ENCODE data around the gene RIPOR2. TPM values are rescaled to one million over a fixed set of nuclear protein-coding genes. Genes with fewer than 3 reads are reported as not detected.
"Not testable (repeated sequence)": the region's sequence is repeated elsewhere in the genome, so short reads cannot be mapped to it uniquely, and the experiment has no call there.

Gene RIPOR2
- total and polyA plus RNA-seq, 5 donors, result 0.59 to 2.9 (median 2.4) TPM

DNA sequence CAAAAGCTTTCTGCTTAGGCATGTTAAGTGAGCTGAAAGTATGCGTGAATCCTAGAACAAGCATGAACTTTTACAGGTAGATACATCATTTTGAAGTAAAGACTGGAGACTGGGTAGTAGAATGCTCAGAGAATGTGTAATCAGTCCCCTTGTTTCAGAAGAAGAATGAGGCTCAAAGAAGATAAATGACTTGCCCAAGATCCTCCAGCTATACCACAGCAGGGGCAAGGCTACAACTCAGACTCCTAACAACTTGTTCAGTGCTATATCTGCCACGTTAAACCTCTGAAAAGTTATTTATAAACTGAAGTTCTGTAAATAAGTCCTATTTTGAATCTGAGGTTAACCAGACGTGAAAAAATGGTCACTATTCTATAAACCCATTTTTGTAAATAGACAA, 2.9 kb downstream of the RIPOR2 start:
- WGBS, result 85% methylated on average over 3 of the region's 3 CpGs
- no peaks in the 10 kb centered on the region for H3K27me3 ChIP-seq (ENCODE audit: control insufficient read depth, insufficient read depth)
- H3K27ac ChIP-seq (ENCODE audit: low read length), result no peak overlapping the region
- intact Hi-C loops (cut with DNase I), result no loop called here
- ATAC-seq (no peak), DNase-seq (no peak)
- no peak overlapping the region for H3K4me3 ChIP-seq (ENCODE audit: low read length)
- H3K9me3 ChIP-seq (ENCODE audit: control insufficient read depth, low read length), result no peaks in the 10 kb centered on the region
- H3K4me1 ChIP-seq (ENCODE audit: control insufficient read depth, insufficient read depth, low read length), result peaks cover 2% of the 10 kb centered on the region

DNA sequence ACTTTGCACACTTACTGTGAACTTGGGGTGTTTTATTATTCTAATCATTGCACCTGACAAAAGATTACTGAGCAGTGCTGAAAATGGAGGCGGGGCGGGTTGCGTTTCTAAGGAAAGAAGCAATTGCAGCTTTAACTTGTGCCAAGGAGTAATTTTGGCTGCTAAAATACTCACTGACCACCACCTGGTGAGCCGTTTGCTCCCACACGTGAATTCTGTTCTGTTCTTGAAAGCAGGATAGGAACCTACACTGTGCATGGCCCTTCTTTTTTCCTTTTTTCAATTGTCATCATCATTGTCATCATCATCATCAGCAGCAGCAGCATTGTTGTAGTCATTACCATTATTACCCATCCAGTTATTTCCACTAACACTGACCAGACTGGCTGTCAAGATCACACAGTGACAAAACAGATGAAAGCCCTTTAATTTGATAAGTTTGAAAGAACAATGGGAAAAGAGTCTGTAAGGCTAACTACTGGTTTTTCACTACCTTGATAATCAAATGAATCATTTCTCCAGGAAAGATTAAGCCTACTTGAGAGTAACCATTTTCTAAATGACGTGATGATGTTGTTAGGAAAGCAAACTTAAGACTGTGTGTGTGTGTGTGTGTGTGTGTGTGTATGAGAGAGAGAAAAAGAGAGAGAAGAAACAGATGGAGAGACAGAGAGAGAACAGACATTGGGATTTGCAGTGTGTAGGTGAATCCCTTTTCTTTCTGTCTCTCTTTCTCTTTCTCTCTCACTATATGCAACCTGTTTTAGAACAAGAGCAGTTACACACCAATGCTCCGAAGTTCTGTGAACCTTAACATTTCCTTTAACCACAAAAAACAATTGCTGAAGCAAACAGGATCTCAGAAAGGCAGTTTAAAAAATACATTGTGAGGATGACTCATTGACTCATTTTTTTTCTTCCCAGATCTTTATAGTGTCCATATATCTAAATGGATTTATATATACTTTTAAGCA, 3.8 kb downstream of the RIPOR2 start:
- H3K27me3 ChIP-seq (ENCODE audit: control insufficient read depth, insufficient read depth), result no peaks in the 10 kb centered on the region
- H3K4me1 ChIP-seq (ENCODE audit: control insufficient read depth, insufficient read depth, low read length), result peaks cover 2% of the 10 kb centered on the region
- intact Hi-C loops (cut with DNase I), result no loop called here
- H3K27ac ChIP-seq (ENCODE audit: low read length), result no peak overlapping the region
- ATAC-seq (no peak), DNase-seq (no peak)
- 63% methylated on average over 7 of the region's 7 CpGs for WGBS
- H3K4me3 ChIP-seq (ENCODE audit: low read length), result no peak overlapping the region
- H3K9me3 ChIP-seq (ENCODE audit: control insufficient read depth, low read length), result no peaks in the 10 kb centered on the region

DNA sequence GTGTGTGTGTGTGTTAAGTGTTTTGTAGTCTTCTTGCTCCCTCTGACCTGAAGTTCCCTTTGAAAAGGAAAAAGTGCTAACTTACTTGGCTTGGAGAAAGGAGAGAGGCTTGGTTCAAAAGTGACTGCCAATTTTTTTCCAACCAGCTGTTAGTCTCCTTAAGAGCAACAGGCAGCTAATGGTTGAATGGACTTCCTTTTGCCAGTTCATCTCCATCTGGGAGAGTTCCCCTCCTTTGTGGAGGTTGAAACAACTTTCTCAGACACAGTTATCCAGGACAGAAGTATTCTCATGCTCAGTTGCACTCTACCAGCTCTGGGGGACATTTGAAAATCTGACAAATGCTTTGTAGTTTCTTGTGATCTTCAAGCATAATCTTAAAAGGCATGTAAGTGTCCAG, 4.5 kb downstream of the RIPOR2 start:
- no peak for DNase-seq

DNA sequence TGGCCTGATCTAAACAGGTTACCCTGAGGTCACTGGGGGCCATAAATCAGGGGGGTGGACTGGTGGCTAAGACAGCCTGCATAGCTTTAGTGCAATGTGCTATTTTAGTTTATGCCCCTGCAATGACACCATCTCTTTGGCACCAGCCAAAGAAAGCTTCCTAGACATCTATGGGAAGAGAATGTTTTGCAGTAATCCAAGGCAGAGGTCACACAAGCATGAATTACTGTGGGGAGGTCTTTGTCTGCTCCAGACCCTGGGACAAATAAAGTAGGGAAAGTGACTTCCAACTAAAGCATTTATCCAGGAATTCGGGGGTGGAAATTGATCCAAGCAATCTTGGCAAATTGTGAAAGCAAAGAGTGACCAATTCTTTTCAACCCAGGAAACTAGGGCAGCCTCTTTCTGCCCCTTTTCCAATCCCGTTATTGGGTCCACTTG, 5.3 kb downstream of the RIPOR2 start:
- Histone ChIP-seq H3K27ac (ENCODE audit: low read length) (no peak overlapping the region), H3K9me3 (ENCODE audit: control insufficient read depth, low read length) (no peaks in the 10 kb centered on the region), H3K4me3 (ENCODE audit: low read length) (no peak overlapping the region), H3K4me1 (ENCODE audit: control insufficient read depth, insufficient read depth, low read length) (no peaks in the 10 kb centered on the region), H3K27me3 (ENCODE audit: control insufficient read depth, insufficient read depth) (no peaks in the 10 kb centered on the region)
- WGBS, result 30% methylated on average over 2 of the region's 2 CpGs
- ATAC-seq, result peak; percentile 62 to 73
- intact Hi-C loops (cut with DNase I), result no loop called here
- no peak for DNase-seq

More for the DNA sequence above, 4.5 kb downstream of the RIPOR2 start:
- Histone ChIP-seq H3K9me3 (ENCODE audit: control insufficient read depth, low read length) (no peaks in the 10 kb centered on the region), H3K4me3 (ENCODE audit: low read length) (no peak overlapping the region), H3K27ac (ENCODE audit: low read length) (no peak overlapping the region), H3K4me1 (ENCODE audit: control insufficient read depth, insufficient read depth, low read length) (peaks cover 2% of the 10 kb centered on the region), H3K27me3 (ENCODE audit: control insufficient read depth, insufficient read depth) (no peaks in the 10 kb centered on the region)
- intact Hi-C loops (cut with DNase I), result no loop called here
- peak; percentile 42 to 45 for ATAC-seq

DNA sequence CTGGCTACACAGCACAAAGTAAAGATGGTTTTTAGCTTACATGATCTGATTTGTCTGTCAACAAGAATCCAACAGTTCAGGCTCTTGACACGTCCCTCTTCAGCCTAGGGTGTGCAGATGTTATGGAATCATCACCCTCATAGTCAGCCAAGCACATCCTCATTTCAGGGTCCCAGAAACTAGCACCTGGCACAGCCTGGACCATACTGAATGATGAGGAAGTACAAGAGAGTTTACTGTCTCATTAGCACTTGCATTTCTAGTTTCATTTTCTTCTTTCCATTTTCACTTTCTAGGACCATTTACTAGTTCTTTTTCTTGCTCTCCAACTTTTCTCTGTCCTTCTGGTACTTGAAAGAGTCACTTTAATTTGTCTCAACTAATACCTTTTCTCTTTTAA, 6.5 kb downstream of the RIPOR2 start:
- WGBS, result 24% methylated on average over 1 of the region's 1 CpG
- Histone ChIP-seq H3K4me3 (ENCODE audit: low read length) (no peak overlapping the region), H3K4me1 (ENCODE audit: control insufficient read depth, insufficient read depth, low read length) (no peaks in the 10 kb centered on the region)

DNA sequence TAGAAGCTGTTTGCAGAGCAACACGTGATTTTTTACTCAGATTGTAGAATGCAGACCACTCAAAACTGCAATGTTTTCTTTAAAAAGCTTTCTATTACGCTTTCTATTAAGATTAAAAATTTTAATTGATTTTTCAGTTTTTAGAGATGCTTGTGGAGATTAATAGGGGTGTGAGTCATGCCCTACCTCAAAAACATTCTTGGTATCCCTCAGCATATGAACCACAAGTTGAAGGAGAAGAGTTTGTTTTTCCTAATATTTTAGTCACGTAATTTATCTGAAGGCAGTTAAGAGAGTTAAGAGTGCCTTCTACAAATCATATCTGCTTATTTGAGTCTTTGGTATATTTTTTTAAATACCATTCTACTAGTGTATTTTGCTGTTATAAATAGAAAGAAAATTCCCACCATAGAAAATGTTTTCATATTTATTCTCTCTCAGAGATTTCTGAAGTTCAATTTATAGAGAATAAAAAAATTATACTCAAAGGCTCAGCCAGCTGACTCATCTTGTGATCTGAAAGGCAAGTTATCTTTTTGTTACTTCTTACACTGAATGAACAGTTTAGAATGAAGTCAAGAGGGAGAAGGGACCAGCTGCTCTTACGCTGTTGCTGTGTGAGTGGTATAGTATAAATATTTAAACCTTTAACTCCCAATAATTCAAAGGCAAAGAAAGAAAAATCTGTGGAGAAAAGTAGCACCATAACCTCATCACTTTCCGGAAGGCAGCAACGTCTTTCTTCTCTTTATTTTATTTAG, 7.6 kb downstream of the RIPOR2 start:
- no peaks in the 10 kb centered on the region for H3K9me3 ChIP-seq (ENCODE audit: control insufficient read depth, low read length)
- no peak for ATAC-seq
- no peaks in the 10 kb centered on the region for H3K27me3 ChIP-seq (ENCODE audit: control insufficient read depth, insufficient read depth)
- H3K4me3 ChIP-seq (ENCODE audit: low read length), result no peak overlapping the region
- no peak overlapping the region for H3K27ac ChIP-seq (ENCODE audit: low read length)
- 61% methylated on average over 6 of the region's 6 CpGs for WGBS
- H3K4me1 ChIP-seq (ENCODE audit: control insufficient read depth, insufficient read depth, low read length), result no peaks in the 10 kb centered on the region
- intact Hi-C loops (cut with DNase I), result no loop called here
- DNase-seq, result no peak

More for the DNA sequence above, 6.5 kb downstream of the RIPOR2 start:
- ATAC-seq (no peak), DNase-seq (no peak)
- Histone ChIP-seq H3K9me3 (ENCODE audit: control insufficient read depth, low read length) (no peaks in the 10 kb centered on the region), H3K27me3 (ENCODE audit: control insufficient read depth, insufficient read depth) (no peaks in the 10 kb centered on the region), H3K27ac (ENCODE audit: low read length) (no peak overlapping the region)
- intact Hi-C loops (cut with DNase I), result no loop called here

DNA sequence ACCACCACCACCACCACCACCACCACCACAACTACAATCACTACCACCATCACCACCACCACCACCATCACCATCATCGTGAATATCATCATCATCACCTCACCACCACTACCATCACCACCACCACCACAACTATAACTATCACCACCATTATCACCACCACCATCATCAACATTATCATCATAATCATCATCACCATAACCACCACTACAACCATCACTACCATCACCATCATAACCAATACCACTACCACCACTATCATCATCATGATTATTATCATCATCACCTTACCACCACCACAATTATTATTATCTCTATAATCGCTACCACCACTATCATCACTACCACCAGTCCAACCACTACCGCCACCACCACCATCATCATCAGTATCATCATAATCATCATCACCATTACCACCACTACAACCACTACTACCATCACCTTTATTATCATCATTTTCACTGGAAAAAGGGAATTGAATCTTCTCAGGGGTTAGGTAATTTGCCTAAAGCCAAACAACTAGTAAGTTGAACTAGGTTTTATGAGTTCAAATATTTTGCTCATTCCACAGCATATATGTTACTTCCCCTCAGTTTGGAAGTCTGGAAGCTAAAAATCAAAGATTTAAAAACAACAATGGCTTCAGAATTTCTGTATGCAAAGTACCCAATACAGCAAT, 8.3 kb downstream of the RIPOR2 start:
- no peak overlapping the region for H3K27ac ChIP-seq (ENCODE audit: low read length)
- WGBS, result 98% methylated on average over 3 of the region's 3 CpGs

DNA sequence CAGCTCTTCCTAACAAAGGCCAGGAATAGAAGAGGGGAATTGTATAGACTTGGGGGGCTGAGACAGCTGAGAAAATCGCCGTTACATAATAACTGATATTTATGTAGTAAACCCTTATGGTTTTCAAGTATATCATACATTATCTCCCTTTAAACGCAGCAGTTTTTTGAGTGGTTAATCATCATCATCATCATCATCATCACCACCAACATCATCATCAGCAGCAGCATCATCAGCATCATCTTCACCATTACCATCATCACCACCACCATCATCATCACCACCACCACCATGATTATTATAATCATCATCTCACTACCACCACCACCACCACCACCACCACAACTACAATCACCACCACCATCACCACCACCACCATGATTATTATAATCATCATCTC, 9.1 kb downstream of the RIPOR2 start:
- H3K27ac ChIP-seq (ENCODE audit: low read length); H3K4me3 ChIP-seq (ENCODE audit: low read length); ATAC-seq; intact Hi-C loops (cut with DNase I); H3K9me3 ChIP-seq (ENCODE audit: control insufficient read depth, low read length); H3K4me1 ChIP-seq (ENCODE audit: control insufficient read depth, insufficient read depth, low read length); DNase-seq; H3K27me3 ChIP-seq (ENCODE audit: control insufficient read depth, insufficient read depth): not testable (repeated sequence)
- WGBS, result 95% methylated on average over 3 of the region's 3 CpGs

More for the DNA sequence above, 8.3 kb downstream of the RIPOR2 start:
- no peak for DNase-seq
- ATAC-seq, result no peak
- Histone ChIP-seq H3K9me3 (ENCODE audit: control insufficient read depth, low read length) (no peaks in the 10 kb centered on the region), H3K27me3 (ENCODE audit: control insufficient read depth, insufficient read depth) (no peaks in the 10 kb centered on the region), H3K4me1 (ENCODE audit: control insufficient read depth, insufficient read depth, low read length) (no peaks in the 10 kb centered on the region), H3K4me3 (ENCODE audit: low read length) (no peak overlapping the region)
- intact Hi-C loops (cut with DNase I), result no loop called here

DNA sequence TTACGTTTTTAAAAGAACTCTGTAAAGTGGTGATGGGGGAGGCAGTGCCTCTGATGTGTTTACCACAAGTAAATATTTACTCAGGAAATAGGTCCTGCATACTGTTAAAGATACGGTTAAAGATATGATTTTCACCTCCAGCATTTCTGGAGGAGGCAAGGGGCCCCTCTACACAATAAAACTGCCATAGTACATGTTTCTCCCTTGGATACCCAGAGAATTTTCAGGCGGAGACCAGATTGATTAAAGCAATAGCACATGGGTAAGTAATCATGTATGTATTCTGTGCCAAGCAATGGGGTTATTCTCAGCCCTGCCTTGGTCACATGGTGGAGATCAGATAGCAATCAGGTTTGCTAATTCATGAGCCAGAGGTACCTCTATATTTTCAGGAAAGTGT, 9.6 kb downstream of the RIPOR2 start:
- no peak overlapping the region for H3K27ac ChIP-seq (ENCODE audit: low read length)
- no peaks in the 10 kb centered on the region for H3K27me3 ChIP-seq (ENCODE audit: control insufficient read depth, insufficient read depth)
- H3K4me3 ChIP-seq (ENCODE audit: low read length), result no peak overlapping the region
- no peaks in the 10 kb centered on the region for H3K9me3 ChIP-seq (ENCODE audit: control insufficient read depth, low read length)
- no peaks in the 10 kb centered on the region for H3K4me1 ChIP-seq (ENCODE audit: control insufficient read depth, insufficient read depth, low read length)
- no peak for ATAC-seq
- WGBS, result 72% methylated on average over 3 of the region's 3 CpGs
- no peak for DNase-seq
- intact Hi-C loops (cut with DNase I), result no loop called here

DNA sequence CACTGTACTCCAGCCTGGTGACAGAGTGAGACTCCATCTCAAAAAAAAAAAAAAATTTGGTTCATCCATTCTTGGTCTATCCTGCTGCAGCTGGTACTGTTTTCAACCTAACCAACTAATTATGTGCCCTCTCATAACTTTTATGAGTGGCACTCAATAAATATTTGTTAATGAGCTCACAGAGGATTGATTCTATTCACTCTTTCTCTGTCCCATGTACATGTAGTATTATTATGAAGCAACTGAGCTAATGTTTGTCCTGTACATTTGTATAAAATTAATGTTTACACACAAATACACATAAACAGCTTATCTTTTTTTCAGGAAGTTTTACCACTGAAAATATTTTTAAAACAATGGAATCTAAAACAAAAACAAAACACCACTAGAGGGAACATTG, 10.1 kb downstream of the RIPOR2 start:
- no peak for DNase-seq
- no peak overlapping the region for H3K4me3 ChIP-seq (ENCODE audit: low read length)
- H3K27me3 ChIP-seq (ENCODE audit: control insufficient read depth, insufficient read depth), result no peaks in the 10 kb centered on the region
- no peaks in the 10 kb centered on the region for H3K9me3 ChIP-seq (ENCODE audit: control insufficient read depth, low read length)
- no peak overlapping the region for H3K27ac ChIP-seq (ENCODE audit: low read length)
- H3K4me1 ChIP-seq (ENCODE audit: control insufficient read depth, insufficient read depth, low read length), result no peaks in the 10 kb centered on the region
- intact Hi-C loops (cut with DNase I), result no loop called here
- no peak for ATAC-seq
